Measurements from ENCODE around the gene CHMP1A.
A peak's percentile ranks its signal among the peaks of the same experiment; 100 is the strongest.
"Not testable (repeated sequence)": the region's sequence is repeated elsewhere in the genome, so short reads cannot be mapped to it uniquely, and the experiment has no call there.

Gene CHMP1A

DNA sequence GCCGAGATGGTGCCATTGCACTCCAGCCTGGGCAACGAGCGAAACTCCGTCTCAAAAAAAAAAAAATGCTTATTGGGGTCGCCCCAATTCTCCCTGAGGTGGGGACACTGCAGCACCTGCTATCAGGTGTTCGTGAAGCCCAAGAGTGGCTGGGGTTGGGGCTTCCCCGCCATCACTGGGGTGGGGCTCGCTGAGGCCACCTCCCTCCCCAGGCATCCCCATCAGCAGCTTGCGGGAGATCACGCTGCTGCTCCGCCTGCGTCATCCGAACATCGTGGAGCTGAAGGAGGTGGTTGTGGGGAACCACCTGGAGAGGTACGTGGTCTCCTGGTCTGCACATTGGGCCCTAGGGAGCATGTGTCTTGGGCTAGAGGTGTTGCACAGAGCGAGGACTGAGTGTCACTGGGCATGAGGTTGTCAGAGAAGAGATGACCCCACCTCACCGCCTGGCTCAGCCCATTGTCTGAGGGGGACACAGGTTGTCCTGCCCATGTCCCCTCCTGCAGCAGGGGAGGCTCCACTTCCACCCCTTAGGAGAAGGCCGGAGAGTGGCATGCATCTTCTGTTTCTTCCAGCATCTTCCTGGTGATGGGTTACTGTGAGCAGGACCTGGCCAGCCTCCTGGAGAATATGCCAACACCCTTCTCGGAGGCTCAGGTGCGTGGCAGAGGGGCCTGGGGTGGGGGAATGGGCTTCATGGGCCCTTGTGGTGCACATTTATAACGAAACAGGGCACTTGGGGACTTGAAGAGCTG, 33.9 kb upstream of the CHMP1A start:
- TF ChIP-seq, protein P1, sequence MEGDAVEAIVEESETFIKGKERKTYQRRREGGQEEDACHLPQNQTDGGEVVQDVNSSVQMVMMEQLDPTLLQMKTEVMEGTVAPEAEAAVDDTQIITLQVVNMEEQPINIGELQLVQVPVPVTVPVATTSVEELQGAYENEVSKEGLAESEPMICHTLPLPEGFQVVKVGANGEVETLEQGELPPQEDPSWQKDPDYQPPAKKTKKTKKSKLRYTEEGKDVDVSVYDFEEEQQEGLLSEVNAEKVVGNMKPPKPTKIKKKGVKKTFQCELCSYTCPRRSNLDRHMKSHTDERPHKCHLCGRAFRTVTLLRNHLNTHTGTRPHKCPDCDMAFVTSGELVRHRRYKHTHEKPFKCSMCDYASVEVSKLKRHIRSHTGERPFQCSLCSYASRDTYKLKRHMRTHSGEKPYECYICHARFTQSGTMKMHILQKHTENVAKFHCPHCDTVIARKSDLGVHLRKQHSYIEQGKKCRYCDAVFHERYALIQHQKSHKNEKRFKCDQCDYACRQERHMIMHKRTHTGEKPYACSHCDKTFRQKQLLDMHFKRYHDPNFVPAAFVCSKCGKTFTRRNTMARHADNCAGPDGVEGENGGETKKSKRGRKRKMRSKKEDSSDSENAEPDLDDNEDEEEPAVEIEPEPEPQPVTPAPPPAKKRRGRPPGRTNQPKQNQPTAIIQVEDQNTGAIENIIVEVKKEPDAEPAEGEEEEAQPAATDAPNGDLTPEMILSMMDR (IDR thresholded peaks at IDR 0.05; ENCODE audit: low read length, missing control alignments) = no peak
- no peak for DNase-seq (ENCODE audit: low read depth)
- no peak overlapping the region for H3K4me3 ChIP-seq (replicated peaks; ENCODE audit: low read depth, low read length)

DNA sequence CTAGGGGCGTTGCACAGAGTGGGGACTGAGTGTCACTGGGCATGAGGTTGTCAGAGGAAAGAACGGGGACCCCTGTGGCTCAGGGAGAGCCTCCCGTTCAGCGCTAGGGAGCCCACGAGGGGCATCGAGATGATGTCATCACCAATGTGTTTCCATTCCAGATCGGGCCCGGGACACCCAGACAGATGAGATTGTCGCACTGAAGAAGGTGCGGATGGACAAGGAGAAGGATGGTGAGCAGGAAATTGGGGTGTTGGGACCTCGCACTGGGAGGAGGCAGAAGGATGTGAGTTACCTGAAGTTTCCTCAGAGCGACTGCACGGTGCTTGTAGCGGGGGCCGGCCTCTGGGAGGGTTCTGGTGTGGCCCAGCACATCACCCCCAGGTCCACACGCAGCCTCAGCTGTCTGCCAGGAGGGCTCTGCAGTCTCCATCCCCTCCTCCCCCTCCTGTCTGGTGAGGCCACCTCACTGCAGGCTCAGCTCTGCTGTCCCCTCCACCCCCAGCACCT, 32.9 kb upstream of the CHMP1A start:
- H3K4me3 ChIP-seq (replicated peaks; ENCODE audit: low read depth, low read length) = no peak overlapping the region
- TF ChIP-seq, protein P1 (IDR thresholded peaks at IDR 0.05; ENCODE audit: low read length, missing control alignments) = no peak
- no peak for DNase-seq (ENCODE audit: low read depth)

DNA sequence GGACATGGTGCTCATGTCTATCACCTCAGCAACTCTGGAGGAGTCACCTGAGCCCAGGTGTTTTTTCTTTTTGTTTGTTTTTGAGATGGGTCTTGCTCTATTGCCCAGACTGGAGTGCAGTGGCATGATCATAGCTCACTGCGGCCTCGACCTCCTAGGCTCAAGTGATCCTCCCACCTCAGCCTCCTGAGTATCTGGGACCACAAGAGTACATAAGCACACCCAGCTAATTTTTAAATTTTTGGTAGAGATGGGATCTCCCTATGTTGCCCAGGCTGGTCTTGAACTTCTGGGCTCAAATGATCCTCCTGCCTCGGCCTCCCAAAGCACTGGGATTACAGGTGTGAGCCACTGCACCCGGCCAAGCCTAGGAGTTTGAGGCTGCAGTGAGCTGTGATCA, 32.1 kb upstream of the CHMP1A start:
- H3K4me3 ChIP-seq (replicated peaks; ENCODE audit: low read depth, low read length); DNase-seq (ENCODE audit: low read depth): not testable (repeated sequence)

DNA sequence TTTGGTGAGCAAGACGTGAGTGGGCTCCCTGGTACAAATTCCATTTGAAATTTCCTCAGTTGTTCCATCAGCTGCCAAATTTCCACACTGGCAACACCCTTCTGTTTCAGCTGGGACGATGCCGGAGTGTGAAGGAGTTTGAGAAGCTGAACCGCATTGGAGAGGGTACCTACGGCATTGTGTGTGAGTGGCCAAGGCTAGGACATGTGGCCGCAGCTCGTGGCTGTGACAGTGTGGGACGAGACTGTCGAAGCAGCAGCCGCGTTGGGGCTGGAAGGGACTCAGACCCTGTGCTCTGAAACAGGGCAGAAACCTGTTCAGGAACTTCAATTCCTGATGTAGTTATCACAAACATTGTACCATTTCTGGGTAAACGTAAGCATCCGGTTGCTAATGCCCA, 31.6 kb upstream of the CHMP1A start:
- TF ChIP-seq, protein P1 (IDR thresholded peaks at IDR 0.05; ENCODE audit: low read length, missing control alignments) = no peak
- DNase-seq (ENCODE audit: low read depth) = no peak
- no peak overlapping the region for H3K4me3 ChIP-seq (replicated peaks; ENCODE audit: low read depth, low read length)

DNA sequence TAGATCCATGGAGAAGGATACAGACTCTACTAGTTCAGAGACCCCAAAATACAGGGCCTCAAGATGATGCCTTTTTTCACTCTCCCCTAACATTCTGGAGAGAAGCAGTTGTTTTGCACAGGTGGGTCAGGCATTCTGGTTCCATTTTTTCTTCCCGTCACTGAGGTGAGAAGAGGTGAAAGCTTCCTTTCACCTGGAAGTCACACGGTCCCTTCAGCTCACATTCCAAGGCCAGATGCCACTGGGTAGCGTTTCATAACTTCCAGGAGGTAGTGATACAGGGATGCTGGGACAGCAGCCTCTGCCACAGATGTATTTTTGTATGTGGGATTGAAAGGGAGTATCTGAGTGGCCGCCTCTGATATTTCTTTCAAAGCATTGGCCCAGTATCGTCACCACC, 30.9 kb upstream of the CHMP1A start:
- TF ChIP-seq, protein P1 (IDR thresholded peaks at IDR 0.05; ENCODE audit: low read length, missing control alignments) = no peak
- no peak overlapping the region for H3K4me3 ChIP-seq (replicated peaks; ENCODE audit: low read depth, low read length)
- no peak for DNase-seq (ENCODE audit: low read depth)

DNA sequence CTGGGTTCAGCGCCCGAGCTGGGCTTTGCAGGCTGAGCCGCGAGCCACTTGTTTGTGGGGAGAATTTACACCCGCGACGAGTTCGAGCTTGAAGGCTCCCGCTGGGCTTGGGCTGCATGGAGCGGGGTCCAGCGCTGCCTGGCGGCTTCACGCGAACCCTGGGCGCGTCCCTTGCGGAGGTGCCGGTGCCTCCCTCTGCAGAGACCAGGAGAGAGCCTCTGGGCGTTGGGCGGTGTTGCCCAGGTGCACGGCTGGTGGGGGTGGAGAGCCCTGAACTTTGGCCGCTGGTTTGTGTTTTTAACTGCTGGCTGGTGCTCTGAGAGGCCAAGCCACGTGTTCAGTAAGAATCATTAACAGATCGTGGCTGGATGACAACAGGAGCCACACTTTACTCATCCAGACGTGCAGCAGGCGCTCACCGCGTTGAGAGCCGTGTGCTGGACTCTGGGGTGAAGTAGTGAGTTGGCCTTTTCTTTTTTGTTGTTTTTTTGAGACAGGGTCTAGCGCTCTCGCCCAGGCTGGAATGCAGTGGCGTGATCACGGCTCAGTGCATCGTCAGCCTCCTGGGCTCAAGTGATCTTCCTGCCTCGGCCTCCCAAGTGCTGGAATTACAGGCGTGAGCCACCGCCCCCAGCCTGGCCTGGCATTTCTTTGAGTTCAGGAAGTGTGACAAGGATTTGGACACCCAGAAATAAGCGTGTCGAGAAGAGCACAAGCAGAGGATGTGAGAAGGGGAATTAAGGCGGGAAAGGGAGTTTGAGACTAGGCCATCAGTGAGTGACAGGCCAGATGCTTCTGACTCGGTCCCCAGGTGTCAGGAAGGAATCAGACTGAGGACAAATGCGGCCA, 29.8 kb upstream of the CHMP1A start:
- peak; percentile 25 for DNase-seq (ENCODE audit: low read depth)
- peak overlapping the region; percentile 82 for H3K4me3 ChIP-seq (replicated peaks; ENCODE audit: low read depth, low read length)
- TF ChIP-seq, protein P1 (IDR thresholded peaks at IDR 0.05; ENCODE audit: low read length, missing control alignments) = no peak

DNA sequence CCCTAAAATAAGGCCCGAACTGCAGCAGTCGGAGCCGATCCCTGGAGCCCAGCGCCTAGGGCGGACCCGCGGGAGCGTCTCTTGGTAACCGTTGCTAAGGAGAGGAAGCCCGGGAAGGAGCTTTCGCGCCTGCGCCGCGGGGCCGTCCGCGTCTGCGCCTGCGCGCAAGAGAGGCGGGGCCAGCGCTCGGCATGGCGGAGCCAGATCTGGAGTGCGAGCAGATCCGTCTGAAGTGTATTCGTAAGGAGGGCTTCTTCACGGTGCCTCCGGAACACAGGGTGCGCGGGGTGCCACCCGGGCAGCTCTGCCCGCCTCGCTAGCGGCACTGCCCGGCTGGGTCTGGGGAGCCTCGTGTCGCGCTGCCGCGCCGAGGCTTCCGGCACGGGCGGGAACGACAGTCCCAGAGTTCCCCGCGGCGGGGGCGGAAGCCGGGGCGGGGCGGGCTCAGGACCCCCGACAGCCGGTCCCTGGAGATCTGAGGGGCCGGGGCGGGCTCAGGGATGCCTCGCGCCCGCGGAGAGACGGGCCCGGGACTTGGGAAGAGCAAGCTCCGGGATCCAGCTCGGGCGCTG, 29.1 kb upstream of the CHMP1A start, which contains the start of gene CDK10:
CDK10 (plus strand) TSS at position 170 of the 572 bp plus-strand sequence; CDS start at position 192, 22 bp downstream.
- DNase-seq (ENCODE audit: low read depth) = peak; percentile 90
- TF ChIP-seq, protein P1 (IDR thresholded peaks at IDR 0.05; ENCODE audit: low read length, missing control alignments) = no peak
- H3K4me3 ChIP-seq (replicated peaks; ENCODE audit: low read depth, low read length) = peak within 1 kb of the TSS; percentile 82

Data from fibroblast of pulmonary artery (primary cell).